Measurements from ENCODE around the gene STK32B. TPM values are rescaled to one million over a fixed set of nuclear protein-coding genes. Genes with fewer than 3 reads are reported as not detected.
A peak's percentile ranks its signal among the peaks of the same experiment; 100 is the strongest.
"Not testable (repeated sequence)": the region's sequence is repeated elsewhere in the genome, so short reads cannot be mapped to it uniquely, and the experiment has no call there.

Gene STK32B
- total RNA-seq, 1 donor from 2014 or later = 3.5 TPM

GRCh38 chr4:5433196-5433595 lies 381.9 kb downstream of the STK32B start:
- H3K36me3 Mint-ChIP-seq (ENCODE audit: low read depth) = peaks cover 10% of the 10 kb centered on the region
- H3K4me1 Mint-ChIP-seq = no peaks in the 10 kb centered on the region
- H3K4me3 Mint-ChIP-seq = no peak overlapping the region
- peaks cover 12% of the 10 kb centered on the region for H3K9me3 Mint-ChIP-seq
- H3K27me3 Mint-ChIP-seq (ENCODE audit: low read depth) = peaks cover 2% of the 10 kb centered on the region
- DNase-seq (ENCODE audit: low read depth, low spot score) = no peak
- no peak overlapping the region for H3K27ac Mint-ChIP-seq (ENCODE audit: unreplicated experiment)
- no peak for TF ChIP-seq CTCF (conservative IDR thresholded peaks at IDR 0.05)

- peaks cover 9% of the 10 kb centered on the region for H3K9me3 Mint-ChIP-seq
- TF ChIP-seq CTCF (conservative IDR thresholded peaks at IDR 0.05) = no peak
- no peaks in the 10 kb centered on the region for H3K4me1 Mint-ChIP-seq
- H3K27ac Mint-ChIP-seq (ENCODE audit: unreplicated experiment) = no peak overlapping the region
- peaks cover 5% of the 10 kb centered on the region for H3K36me3 Mint-ChIP-seq (ENCODE audit: low read depth)
- DNase-seq (ENCODE audit: low read depth, low spot score) = no peak
- H3K4me3 Mint-ChIP-seq = no peak overlapping the region
- H3K27me3 Mint-ChIP-seq (ENCODE audit: low read depth) = no peaks in the 10 kb centered on the region
Measured at GRCh38 chr4:5435201-5435600, 383.9 kb downstream of the STK32B start.

- DNase-seq (ENCODE audit: low read depth, low spot score) = no peak
Measured at GRCh38 chr4:5435823-5436222, 384.5 kb downstream of the STK32B start.

GRCh38 chr4:5443976-5444802 lies 392.9 kb downstream of the STK32B start:
- H3K27ac Mint-ChIP-seq (ENCODE audit: unreplicated experiment) = peak overlapping the region; percentile 94
- DNase-seq (ENCODE audit: low read depth, low spot score); H3K9me3 Mint-ChIP-seq; H3K36me3 Mint-ChIP-seq (ENCODE audit: low read depth): not testable (repeated sequence)
- peak overlapping the region; percentile 59 for H3K4me3 Mint-ChIP-seq
- peaks cover 22% of the 10 kb centered on the region for H3K4me1 Mint-ChIP-seq
- H3K27me3 Mint-ChIP-seq (ENCODE audit: low read depth) = peaks cover 15% of the 10 kb centered on the region

More at GRCh38 chr4:5435823-5436222, 384.5 kb downstream of the STK32B start:
- Mint-ChIP-seq H3K27me3 (ENCODE audit: low read depth) (no peaks in the 10 kb centered on the region), H3K36me3 (ENCODE audit: low read depth) (peaks cover 2% of the 10 kb centered on the region), H3K27ac (ENCODE audit: unreplicated experiment) (no peak overlapping the region), H3K9me3 (peaks cover 7% of the 10 kb centered on the region), H3K4me1 (no peaks in the 10 kb centered on the region), H3K4me3 (no peak overlapping the region)
- TF ChIP-seq CTCF (conservative IDR thresholded peaks at IDR 0.05) = no peak

- DNase-seq (ENCODE audit: low read depth, low spot score) = no peak
- peaks cover 22% of the 10 kb centered on the region for H3K4me1 Mint-ChIP-seq
- no peak for TF ChIP-seq CTCF (conservative IDR thresholded peaks at IDR 0.05)
Measured at GRCh38 chr4:5444918-5445517, 393.7 kb downstream of the STK32B start.

More at GRCh38 chr4:5444918-5445517, 393.7 kb downstream of the STK32B start:
- Mint-ChIP-seq H3K4me3 (no peak overlapping the region), H3K9me3 (no peaks in the 10 kb centered on the region), H3K27ac (ENCODE audit: unreplicated experiment) (peak overlapping the region; percentile 19), H3K36me3 (ENCODE audit: low read depth) (peaks cover 2% of the 10 kb centered on the region), H3K27me3 (ENCODE audit: low read depth) (peaks cover 17% of the 10 kb centered on the region)

Data from neural crest cell (in vitro differentiated cells).